DMS153 (cell line): ENCODE measurements around the gene CDKAL1.
"Not testable (repeated sequence)": the region's sequence is repeated elsewhere in the genome, so short reads cannot be mapped to it uniquely, and the experiment has no call there.

Experiments
- DNase-seq: peaks from one replicate; lab custom pipeline; 2025; lab: John Stamatoyannopoulos, UW

The CDKAL1 gene

DNA sequence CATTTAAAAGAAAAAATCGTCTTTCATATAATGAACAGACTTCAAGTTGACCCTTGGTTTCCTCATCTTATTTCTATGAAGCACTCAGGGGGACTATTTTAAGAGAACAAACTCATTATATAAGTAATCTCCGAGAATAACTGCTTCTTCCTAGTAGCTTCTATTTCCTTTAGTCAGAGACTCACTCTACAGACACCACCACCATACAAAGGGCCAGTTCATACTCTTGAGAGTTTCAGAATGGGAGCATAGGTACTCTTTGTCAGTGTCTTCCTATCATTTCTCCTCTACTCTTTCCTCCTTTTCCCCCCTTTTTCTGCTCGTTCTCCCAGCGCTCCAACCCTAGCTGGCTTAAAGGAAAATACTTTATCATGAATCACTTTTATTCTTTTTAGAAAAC lies 104.9 kb downstream of the CDKAL1 start:
- DNase-seq = no peak

DNA sequence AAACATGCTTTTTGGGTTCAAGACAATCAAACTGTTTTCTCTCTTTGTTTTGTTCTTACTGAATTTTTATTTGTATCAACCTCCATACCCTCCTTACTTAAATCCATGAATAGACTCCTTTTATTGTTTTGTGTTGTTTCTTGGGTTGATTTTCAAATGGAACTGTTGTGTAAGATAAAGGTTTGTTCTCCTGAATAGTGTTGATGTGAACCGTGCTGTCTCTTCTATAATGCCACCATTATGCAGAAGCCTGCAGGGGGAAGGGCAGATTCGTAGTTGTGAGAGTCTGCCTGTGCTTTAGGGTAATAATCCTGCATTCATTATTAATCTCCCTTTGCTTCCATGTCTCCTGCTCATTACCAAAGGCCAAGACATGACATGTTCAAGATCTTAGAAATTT lies 105.9 kb downstream of the CDKAL1 start:
- no peak for DNase-seq

DNA sequence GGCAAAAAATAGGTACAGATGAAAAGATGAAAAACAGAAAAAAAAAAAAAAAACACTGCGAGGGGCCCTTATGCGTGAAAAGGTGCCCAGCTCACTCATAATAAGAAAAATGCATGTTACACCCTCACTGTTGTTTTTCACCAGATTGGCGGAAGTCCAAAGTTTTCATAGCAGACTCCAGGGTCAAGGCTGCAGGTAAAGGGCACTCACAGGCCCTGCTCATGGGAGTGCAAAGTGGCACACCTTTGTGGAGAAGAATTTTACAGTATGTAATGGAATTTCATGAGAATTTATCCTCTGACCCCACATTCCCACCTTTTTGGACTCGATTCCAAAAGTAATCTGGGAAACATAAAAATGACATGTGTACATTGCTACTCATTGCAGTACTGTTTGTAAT lies 108.2 kb downstream of the CDKAL1 start:
- DNase-seq = no peak

DNA sequence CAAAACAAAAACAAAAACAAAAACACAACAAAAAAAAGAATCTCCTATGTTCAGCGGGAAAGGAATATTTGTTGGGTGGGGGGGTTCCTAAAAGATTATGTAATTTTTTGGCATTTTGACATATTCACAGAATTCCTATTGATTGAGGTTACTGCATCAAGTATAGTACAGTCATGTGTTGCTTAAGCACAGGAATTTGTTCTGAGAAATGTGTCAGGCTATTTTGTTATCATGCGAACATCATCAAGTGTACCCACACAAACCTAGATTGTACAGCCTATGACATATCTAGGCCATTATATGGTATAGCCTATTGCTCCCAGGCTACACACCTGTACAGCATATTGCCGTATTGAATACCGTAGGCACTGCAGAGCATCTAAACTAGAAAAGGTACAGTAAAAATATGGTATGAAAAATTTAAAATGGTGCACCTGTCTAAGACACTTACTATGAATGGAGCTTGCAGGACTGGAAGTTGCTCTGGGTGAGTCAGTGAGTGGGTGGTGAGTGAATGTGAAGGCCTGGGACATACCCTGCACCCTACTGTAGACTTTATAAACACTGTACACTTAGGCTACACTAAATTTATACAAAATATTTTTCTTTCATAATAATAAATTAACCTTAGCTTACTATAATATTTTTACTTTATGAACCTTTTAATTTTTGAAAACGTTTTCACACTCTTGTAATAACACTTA lies 110.6 kb downstream of the CDKAL1 start:
- DNase-seq = no peak

- not testable (repeated sequence) for DNase-seq
Measured at GRCh38 chr6:20645572-20645971, 111.3 kb downstream of the CDKAL1 start.

DNA sequence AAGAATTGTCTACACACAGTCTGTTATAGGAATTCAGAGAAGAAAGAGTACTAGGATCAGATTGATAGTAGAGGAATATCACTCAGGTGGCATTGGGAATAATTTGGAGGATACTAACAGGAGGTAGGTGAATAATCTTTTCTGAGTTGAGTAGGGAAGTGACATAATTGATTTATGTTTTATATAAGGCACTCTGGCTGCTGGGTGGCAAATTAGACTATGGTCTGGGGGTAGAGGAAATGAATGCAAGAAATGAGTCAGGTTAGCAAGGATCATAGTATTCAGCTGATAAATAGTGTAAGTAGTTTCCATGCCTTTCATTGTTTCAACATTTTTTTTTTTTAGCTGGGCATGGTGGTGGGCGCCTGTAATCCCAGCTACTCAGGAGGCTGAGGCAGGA lies 113.3 kb downstream of the CDKAL1 start:
- no peak for DNase-seq

DNA sequence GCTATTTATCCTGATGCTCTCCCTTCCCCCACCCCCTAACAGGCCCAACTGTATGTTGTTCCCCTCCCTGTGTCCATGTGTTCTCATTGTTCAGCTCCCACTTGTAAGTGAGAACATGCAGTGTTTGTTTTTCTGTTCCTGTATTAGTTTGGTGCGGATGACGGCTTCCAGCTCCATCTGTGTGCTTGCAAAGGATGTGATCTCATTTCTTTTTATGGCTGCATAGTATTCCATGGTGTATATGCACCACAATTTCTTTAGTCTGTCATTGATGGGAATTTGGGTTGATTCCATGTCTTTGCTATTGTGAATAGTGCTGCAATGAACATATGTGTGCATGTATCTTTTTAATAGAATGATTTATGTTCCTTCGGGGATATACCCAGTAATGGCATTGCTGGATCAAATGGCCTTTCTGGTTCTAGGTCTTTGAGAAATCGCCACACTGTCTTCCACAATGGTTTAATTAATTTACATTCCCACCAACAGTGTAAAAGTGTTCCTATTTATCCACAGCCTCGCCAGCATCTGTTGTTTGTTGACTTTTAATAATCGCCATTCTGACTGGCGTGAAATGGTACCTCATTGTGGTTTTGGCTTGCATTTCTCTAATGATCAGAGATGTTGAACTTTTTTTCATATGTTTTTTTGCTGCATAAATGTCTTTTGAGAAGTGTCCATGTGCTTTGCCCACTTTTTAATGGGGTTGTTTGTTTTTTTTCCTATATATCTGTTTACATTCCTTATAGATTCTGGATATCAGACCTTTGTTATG lies 115.6 kb downstream of the CDKAL1 start:
- DNase-seq = not testable (repeated sequence)

DNA sequence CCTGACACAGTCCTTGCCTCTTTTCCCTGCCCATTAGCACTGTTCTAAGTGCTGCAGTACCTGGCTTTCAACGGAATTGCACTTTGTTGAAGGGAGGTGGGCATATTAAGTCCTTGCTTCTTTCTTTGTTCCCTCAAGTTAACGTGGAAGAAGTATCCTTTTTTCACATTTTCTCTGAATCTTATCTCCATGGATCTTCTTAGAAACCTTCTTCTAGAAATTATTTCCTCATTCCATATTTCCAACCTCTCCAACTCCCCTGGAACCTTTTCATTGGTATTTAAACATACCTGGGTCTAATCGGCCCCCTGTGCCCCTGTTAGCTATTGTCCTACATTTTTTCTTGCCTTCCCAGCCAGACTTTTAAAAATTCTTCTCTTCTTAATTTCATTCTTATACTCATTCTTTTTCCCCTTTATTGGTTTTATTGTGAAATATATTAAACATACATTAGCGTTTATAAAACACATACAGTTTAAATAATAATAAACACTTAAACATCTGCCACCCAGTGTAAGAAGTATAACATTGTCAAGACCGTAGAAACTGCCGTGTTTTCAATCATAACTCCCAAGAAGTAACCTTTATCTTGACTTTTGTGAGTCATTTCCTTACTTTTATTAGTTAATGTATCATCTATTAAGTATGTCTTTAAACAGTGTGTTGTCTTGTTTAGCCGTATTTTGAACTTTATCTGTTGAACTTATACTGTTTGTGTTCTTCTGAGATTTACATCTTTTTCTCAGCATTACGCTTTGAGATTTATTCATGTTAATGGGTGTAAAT lies 118.2 kb downstream of the CDKAL1 start:
- DNase-seq = no peak

- no peak for DNase-seq
Measured at GRCh38 chr6:20653085-20653479, 118.8 kb downstream of the CDKAL1 start.

DNA sequence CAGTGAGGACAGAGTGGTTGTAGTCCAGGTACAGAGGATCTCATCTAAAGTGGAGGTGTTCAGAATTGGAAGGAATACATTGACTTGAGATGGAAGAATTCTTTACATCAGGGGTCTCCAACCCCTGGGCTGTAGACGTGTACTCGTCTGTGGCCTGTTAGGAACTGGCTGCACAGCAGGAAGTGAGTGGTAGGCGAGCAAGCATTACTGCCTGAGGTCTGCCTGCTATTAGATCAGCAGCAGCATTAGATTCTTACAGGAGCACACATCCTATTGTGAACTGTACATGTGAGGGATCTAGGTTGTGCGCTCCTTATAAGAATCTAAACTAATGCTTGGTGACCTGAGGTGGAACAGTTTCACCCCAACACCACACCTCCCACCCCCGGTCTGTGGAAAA lies 121.1 kb downstream of the CDKAL1 start:
- no peak for DNase-seq

DNA sequence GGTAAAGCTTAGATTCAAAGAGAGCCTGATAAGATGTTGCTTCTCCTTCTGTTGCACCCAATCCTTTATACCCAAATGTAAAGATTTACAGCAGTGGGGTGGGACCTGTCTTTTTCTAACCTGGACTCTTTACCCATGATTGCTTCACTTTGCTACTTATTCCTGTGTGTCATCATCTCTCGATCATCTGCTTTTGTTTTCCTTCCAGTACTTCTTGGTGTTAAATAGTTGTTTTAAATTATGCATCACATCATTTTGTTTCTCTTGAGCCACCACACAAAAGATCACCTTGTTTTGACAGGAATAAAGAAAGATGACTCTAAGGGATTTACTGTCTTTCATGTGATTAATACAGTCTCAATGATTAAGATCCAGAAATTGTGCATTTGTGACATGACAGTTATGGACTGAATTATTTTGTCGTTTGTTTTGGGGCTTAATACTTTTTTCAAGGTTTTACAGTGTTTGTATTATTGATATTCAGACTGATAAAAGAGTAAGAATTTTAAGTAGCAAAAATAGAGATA lies 123.1 kb downstream of the CDKAL1 start:
- no peak for DNase-seq

- DNase-seq = no peak
Measured at GRCh38 chr6:20658053-20658452, 123.8 kb downstream of the CDKAL1 start.

GRCh38 chr6:20658516-20658915 lies 124.3 kb downstream of the CDKAL1 start:
- no peak for DNase-seq

GRCh38 chr6:20660534-20660933 lies 126.3 kb downstream of the CDKAL1 start:
- DNase-seq = peak; percentile 16

GRCh38 chr6:20661721-20662120 lies 127.5 kb downstream of the CDKAL1 start:
- peak; percentile 58 for DNase-seq

DNA sequence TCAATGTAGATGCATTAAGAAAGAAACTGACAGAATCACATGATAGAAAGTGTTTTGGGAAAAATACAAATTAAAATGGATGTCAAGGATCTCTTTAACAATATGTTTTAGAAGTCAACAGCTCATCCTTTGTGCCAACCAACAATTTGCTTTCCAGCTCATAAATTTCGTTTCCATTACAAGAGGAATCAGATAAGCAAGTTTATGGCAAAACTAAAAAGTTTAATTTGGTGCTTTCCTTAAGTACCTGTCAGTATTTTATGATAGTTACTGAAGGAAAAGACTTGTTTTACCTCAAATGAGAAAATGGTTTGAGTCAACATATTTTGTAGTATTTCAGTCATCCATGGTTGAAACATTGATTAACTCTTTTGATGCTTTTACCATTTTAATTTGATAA lies 130.0 kb downstream of the CDKAL1 start:
- no peak for DNase-seq

DNA sequence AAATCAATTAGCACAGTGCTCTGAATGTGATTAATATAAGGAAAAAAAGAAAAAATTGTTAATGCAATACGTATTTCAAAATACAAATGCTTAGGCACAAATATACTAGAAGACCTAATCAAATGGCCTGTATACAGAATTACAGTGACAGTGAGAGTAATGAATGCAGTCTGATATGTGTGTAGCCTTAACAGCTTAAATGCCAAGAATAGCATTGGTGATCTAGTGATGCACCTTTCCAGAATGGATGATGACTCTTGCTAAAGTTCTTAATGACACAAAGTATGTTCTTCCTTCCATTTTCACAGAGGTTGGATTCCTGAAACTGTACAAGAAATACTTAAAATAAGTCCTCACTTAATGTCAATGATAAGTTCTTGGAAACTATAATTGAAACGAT lies 131.0 kb downstream of the CDKAL1 start:
- DNase-seq = no peak

DNA sequence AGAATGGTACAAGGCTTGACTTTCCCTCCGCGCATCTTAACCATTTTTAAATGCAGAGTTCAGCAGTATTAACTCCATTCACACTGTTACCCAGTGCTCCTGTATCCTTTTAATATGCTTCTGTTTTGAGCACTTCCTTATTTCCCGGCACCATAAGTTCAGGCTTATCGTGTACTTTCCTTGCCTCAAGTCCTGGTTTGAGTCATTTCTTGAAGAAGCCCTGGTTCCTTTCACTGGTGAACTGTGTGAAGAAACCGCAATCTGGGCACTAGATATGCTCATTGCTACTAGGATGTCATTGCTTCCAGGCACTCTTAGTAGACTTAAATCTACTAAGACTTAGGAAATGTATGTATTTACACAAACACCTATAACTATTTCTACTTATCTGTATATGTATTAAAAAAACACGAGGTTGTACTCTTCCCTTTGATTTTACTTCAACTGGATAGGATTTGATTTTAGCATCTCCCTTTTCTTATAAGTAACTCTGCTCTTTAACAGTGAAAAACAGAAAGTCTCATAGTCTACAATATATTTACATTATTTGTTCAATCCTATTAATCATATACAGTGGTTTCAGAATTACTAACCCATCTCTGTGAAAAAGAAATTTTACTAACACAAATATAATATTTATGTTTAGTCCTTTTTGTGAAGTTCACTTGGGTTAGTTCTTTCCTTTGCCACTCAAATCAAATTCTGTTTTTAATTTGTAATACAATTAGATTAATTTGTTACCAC lies 135.5 kb downstream of the CDKAL1 start:
- no peak for DNase-seq

GRCh38 chr6:20670750-20671149 lies 136.5 kb downstream of the CDKAL1 start:
- no peak for DNase-seq

DNA sequence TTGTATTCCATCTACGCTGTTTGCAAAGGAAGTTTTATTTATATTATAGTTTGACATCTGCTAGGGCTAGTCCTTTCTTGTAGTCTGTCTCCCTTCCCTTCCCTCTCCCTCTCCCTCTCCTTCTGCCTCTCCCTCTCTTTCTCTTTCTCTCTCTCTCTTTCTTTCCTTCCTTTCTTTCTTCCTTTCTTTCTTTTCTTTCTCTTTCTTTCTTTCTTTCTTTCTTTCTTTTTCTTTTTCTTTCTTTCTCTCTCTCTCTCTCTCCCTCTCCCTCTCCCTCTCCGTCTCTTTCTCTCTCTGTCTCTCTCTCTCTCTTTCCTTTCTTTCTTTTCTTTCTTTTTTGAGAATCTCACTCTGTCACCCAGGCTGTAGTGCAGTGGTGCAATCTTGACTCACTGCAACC lies 137.8 kb downstream of the CDKAL1 start:
- no peak for DNase-seq

DNA sequence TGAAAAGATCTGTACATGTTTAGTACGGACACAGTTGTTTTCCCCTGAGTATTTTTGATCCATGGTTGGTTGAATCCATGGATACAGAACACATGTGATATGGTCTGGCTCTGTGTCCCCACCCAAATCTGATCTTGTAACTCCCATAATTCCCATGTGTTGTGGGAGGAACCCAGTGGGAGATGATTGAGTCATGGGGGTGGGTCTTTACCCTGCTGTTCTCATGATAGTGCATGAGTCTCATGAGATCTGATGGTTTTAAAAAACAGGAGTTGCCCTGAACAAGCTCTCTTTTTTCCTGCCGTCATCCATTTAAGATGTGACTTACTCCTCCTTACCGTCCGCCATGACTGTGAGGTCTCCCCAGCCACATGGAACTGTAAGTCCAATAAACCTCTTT lies 139.2 kb downstream of the CDKAL1 start:
- no peak for DNase-seq

DNA sequence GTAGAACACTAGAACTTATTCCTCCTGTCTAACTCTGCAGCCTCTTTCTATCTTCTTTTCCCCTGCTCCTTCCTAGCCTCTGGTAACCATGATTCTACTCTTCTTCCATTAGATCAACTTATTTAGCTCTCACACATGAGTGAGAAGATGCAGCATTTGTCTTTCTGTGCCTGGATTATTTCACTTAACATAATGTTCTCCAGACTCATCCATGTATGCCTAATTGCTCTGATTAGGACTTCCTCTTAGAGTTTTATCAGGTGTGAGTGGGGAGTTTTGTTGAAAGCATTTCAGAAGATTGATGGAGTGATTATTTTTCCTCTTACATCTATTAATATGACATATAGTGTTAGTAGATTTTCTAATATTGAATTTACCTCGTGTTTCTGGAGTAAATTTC lies 140.4 kb downstream of the CDKAL1 start:
- DNase-seq = no peak
